SH-SY5Y (cell line): ENCODE measurements around the gene DNM3.

Source experiments
- GATA2 ChIP-seq: IDR thresholded peaks from 2 replicates; pipeline ENCODE4 v1.6.1; 2011; ENCODE audit warnings: mild to moderate bottlenecking, low read depth, low read length
- GATA3 ChIP-seq: IDR thresholded peaks from 2 replicates; pipeline ENCODE4 v1.6.1; 2011; ENCODE audit warnings: low read depth, mild to moderate bottlenecking, low read length, moderate library complexity

DNA sequence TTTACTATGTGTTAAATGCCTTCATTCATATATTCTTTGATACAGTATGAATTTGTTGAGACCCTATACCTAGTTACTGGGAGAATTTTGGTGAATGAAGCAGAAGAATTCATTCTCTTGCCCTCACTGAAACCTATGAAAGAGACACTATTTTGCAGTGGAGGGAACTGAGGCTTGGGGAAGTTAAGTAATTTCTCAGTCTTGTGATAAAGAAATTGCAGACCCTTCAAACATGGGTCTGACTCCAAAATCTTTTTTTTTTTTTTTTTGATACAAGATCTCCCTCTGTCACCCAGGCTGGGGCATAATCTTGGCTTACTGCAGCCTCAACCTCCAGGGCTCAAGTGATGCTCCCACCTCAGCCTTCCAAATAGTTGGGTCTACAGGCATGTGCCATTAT, 132.1 kb downstream of the DNM3 start:
- no peak for TF ChIP-seq GATA2
- no peak for TF ChIP-seq GATA3
